DMS53 (cell line): ENCODE measurements around the gene SMG7.

Experiments used
- DNase-seq: peaks from one replicate; lab custom pipeline; 2025; lab: John Stamatoyannopoulos, UW

Gene SMG7

DNA sequence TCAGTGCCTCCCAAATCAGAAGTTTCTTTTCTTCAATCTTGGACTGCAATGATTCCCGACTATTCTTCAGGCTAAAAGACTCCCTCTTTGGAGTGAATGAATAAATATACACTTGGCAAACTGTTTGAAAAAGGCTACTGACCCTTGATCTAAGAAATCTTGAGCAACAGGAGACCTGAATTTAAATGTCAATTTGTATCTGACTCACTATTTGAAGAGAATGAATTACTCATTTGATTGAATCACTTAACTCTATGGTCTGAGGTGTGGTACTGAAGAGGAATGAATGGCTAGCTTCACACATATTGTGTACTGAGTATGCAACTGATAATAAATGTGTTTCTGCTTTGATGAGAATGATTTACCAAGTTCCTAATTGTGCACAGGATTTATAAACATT lies 4.6 kb upstream of the SMG7 start:
- peak; percentile 36 for DNase-seq

DNA sequence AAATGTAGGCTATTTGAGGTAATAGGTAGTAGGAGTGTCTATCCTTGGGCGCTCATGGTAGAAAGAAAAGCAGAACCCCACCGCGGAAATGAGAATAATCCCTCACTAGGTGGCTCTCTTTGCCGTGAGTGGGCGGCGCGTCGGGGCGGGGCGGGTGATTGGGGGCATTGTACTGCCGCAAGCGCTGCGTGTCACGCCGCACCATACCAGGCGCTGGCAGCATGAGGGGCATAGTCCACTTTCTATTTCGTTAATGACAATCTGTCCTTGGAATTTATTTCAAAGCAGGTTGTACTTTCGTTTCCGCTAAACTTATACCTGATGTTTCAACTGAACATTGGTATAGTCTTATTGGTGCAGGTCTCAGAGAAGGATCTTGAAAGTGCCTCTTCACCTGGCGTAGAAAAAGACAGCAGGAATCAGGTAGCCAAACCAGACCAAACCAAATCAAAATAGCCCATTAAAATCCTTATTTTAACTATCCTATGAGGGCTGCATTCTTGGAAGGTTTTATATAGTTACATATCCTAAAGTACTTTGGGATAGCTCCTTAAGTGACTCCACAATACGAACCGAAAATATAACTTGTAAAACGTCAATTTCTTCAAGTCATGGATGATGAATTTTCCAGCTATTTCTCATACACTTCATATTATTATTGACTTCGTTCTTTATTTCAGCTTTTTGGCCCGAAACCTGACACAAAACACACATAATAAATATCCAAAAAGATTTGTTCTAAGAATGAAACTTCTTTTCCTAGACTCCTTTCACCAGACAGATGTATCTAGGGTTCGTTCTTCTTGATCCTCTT lies 1.9 kb upstream of the SMG7 start:
- peak; percentile 95 for DNase-seq

DNA sequence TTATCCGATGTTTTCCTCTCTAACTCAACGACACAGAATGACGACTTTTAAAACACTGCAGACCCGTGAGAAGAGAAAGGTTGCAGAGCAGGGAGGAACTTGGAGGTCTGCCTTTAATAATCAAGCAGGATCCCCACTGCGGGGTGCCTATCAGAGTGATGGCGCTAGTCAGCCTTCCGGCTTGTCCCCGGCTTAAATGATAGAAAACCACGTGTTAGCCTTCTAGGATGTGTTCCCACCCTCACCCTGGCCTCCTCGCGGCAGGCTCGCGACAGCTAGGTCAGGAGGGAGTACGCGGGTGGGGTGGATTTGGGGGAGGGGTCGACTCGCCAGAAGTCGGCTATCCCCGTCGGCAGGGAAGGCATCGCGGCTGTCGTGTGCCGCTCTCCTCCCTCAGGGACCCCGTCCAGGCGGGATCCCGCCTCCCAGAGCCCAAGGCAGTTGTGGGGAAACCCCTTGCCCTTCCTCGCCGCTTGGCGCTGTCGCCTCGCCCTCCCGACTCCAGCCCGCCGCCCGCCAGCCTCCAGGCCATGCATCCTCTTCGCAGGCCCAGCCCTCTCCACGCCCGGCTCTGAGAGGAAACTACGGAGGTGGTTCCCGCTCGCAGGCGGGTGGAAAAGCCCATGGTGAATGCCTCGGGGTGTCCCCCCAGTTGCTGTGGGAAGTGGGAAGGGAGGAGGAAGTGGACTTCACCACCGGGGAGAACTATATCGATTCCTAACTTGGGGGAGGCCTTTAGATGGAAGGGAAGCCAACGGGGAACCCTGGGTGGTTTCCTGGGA lies 1.1 kb upstream of the SMG7 start:
- DNase-seq: peak; percentile 93

DNA sequence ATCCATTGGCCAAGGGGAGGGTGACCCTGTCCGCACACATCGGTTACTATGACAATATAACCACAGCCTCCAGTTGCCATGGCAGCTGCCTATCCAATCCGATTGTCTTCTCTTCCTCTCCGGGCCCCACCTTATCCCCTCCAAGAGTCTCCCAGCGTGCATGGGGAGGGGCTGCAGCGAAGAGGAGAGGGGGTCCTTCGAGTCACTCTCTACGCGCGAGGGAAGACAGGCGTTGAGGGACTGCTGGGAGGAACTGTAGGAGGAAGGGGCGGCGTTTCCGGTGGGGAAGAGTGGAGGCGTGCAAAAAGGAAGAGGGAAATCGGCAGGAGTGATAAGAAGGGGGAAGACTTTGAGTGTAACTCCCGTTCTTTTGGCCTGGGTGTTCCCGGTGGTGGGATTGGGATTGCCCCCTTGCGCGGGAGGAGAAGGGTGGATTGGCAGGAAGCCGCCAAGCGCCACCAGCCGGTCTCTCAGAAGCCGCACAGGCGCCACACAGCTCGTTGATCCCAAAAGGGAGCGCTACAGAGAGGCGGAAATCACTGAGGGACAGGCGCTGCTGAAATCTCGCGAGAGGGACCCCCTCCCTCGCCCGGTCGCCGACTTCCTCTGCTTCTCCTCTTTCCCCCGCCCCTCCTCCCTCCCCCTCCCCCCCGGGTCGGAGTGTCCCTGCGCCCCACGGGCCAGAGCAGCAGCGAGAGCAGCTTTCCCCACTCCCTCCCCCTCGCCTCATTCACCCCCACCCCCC lies 384 bp upstream of the SMG7 start:
- DNase-seq: peak; percentile 99

DNA sequence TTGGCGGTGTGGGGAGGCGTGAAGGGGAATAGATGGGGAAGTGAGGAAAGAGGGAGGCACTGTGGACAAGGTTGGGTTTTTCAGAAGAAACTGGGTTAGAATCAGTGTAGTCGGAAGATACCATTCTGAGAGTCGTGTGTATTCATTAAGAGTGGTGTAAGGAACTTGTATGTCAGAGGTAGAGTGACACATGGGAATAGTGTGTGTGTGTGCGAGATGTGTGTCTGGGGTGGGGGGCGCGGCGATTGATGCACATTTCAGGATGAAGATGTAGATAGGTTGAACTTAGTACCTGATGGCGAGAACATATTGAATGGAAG lies 878 bp downstream of the SMG7 start:
- no peak for DNase-seq

DNA sequence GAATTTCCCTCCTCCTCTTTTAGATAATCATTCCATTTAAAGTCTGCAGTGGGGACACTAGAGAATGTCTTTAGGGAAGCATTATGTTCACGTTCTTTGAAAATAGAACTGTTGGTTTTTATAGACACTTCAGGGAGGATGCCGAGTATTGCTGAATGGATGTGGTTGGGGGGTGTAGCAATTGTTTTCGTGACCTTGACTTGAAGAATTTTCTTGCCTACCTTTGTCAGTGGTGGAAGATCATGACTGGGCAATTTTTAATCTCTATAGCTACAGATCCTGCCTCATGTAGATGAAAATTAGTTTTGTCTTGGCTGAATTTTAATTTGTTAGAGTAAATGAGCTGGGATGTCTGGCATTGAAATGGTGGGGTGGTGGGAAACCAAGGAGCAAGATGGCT lies 3.8 kb downstream of the SMG7 start:
- no peak for DNase-seq

DNA sequence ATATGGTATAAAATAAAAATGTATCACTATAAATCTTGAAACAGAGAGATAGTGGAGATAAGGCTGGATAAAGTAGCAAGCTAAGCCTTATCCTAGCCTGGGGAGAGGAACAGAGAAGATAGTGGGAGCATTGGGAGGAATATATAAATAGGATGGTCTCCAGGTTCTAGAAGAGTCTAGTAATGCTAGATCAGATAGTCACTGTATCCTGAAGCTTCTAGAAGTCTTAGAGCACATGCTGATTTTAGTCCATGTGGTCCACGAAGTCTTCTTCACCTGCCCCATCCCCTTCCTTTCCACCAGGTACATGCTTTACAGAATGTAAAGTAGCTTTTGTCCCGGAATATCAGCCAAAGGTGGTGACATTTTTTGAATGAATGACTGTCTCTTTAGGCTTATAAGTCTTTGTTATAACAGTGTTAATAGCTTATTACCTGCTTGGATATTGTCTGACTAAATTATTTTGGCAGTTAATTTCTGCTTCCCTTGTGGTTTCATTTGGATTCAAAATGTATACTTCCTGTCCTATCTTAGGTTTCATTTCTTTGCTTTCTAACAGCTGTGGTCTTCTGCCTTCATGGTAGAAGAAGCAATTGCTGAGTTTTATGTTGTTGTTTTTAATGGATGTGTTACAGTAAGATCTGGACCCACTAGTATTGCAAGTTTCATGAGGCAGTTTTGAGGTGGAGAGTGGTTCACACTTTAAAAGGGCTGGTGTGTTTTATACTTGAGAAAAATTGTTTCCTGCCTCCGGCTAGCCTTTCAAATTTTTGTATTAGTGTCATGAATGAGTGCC lies 5.9 kb downstream of the SMG7 start:
- no peak for DNase-seq

DNA sequence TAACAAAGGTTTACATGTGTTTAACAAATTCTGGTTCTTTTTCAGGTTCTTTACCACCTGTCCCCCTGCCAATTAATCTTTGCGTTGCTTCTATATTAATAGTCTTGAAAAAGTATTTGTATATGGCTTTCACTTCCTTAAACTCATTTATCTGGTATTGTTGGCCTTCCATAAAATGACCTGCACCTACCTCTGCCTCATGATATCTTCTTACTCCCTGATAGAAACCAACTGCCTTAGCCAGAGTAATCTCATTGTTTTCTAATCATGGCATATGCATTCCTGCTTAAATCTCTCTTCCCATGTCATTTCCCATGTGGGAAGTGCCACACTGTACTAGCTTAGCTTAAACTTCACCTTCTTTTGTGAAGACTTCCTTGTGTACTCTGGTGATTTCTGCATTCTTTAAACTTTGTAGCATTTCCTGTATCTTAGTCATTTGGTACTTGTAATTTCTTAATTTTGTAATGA lies 8.7 kb downstream of the SMG7 start:
- DNase-seq: no peak

DNA sequence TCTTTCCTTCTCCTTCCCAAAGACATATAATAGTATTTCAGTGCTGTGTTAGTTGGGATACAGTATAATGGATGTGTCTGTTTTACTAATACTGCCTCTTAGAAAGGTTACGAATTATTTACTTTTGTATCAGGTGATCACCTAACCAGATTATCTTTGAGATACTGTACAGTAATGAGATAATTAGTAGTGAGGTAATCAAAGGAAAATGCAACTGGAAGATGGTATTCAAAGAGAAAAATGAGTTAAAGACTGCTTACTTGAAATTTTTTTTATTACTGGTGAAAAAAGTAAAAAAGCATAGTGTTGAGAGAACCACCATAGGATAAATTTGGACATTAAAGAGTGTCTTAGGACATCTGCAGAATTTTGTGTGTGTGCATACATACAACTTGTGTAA lies 10.9 kb downstream of the SMG7 start:
- DNase-seq: no peak

DNA sequence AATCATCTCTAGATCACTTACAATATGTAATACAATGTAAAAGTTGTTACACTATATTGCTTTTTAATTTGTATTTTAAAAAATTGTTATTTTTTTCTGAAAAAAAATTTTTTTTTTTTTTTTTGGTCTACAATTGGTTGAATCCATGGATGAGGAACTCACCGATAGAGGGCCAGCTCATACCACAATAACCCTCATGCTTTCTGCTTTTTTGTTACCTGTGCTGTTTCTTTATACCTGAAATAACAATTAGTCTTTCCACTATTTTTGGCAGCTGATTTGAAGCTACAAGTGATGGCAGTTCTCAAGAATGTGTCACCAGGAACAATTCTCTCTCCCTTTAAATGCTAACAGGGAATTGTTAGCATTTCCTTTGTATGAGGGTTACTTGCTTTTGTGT lies 12.0 kb downstream of the SMG7 start:
- no peak for DNase-seq

DNA sequence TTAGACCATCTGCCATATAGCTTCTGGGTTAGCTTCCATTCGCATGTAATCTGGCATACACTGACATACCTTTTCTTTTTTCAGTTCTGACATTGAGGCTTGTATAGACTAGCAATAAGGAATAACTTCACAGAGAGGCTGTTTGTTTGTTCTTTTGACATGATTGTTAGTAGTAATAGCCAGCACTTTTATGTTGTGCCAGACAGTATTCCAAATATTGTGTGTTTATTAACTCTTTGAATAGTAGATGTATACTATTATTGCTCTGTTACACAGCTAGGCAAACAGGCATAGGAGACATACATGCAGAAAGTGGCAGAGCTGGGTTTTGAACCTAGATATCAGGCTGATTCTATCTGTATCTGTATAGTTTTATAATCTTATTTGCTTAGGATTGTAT lies 12.6 kb downstream of the SMG7 start:
- DNase-seq: no peak

DNA sequence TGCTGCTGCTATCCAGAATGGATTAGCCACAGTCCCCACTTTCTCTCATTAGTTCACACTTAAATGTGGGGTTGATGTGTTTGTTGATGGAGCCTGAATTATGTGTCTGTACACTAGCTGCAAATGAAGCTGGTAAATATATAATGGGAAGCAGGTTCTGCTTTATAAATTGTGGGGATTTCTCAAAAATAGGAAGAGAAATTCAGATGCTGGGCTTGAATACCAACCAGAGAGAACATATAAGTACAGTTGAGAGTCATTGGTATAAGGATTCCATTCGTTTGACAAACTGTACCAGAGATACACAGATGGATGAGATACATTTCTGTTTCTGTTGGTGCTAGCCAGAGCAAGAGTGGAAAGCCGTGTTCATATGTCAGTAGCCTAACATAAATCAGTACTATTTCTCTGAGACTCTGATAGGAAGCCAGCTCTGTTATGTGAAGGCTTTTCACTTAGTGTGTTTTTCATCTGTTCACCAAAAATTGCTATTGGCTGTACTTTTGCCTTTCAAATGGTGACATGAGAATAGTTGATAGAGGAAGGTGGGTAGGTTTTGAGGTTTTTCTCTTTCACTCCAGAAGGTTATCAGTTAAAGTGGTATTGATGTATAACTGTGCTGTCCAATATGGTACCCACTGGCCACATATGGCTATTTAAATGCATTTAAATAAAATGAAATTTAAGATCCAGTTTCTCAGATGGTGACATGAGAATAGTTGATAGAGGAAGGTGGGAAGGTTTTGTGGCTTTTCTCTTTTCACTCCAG lies 15.6 kb downstream of the SMG7 start:
- DNase-seq: no peak

DNA sequence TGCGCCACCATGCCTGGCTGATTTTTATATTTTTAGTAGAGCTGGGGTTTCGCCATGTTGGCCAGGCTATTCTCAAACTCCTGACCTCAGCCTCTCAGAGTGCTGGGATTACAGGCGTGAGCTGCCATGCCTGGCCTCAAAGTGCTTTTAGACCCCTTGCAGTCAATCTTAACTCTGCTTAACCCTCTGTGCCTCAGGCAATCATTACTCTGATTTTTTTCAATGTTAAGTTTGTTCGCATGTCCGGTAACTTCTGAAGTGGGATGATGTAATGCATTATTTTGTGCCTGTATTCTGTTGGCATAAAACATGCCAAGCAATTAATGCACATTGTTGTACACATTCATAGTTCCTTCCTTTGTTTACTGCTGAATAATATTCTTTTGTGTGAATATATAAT lies 18.6 kb downstream of the SMG7 start:
- no peak for DNase-seq

DNA sequence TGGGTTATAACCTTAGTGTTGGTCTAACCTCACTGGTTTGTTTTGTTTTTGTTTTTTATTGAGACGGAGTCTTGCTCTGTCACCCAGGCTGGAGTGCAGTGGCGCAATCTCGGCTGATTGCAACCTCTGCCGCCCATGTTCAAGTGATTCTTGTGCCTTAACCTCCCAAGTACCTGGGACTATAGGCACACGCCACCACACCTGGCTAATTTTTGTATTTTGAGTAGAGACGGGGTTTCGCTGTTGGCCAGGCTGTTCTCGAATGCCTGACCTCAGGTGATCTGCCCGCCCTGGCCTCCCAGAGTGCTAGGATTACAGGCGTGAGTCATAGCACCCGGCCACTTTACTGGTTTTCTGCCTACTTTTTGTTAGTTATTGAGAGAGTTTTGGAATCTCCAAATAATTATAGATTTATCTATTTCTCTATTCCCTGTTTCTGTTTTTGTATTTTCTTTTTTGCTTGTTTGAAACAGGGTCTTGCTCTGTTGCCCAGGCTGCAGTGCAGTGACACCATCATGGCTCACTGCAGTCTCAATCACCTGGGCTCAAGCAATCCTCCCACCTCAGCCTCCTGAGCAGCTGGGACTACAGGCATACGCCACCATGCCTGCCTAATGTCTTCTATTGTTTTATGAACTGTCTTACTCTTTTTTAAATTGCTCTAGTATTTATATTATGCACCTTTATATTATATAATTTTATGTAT lies 21.4 kb downstream of the SMG7 start:
- peak; percentile 8 for DNase-seq

DNA sequence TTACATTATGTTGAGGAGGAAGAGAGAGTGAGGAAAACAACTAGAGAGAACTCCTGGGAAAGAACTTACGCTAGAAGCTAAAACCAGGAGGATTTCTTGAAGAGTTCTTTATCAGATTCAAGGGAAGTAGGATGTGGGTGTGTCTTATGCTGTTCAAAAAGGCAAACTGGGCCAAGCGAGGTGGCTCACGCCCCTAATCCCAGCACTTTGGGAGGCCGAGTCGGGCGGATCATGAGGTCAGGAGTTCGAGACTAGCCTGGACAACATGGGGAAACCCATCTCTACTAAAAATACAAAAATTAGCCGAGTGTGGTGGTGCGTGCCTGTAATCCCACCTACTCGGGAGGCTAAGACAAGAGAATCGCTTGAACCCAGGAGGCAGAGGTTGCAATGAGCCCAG lies 23.1 kb downstream of the SMG7 start:
- DNase-seq: no peak

DNA sequence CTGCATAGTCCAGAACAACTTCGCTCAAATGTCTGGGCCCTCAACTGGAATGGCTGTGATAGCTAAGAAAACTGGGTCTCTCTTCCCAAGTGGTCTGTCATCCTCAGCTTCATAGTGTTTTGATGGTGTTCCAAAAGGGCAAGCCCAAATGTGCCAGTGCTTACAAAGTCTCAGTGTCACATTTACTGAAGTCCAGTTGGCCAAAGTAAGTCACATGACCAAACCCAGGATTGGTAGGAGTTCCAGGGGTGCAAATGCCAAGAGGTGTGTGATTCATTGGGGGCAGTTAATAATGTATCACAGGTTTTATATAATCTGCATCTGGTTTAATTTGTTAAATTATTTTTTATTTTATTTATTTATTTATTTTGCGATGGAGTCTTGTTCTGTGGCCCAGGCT lies 24.9 kb downstream of the SMG7 start:
- DNase-seq: no peak

DNA sequence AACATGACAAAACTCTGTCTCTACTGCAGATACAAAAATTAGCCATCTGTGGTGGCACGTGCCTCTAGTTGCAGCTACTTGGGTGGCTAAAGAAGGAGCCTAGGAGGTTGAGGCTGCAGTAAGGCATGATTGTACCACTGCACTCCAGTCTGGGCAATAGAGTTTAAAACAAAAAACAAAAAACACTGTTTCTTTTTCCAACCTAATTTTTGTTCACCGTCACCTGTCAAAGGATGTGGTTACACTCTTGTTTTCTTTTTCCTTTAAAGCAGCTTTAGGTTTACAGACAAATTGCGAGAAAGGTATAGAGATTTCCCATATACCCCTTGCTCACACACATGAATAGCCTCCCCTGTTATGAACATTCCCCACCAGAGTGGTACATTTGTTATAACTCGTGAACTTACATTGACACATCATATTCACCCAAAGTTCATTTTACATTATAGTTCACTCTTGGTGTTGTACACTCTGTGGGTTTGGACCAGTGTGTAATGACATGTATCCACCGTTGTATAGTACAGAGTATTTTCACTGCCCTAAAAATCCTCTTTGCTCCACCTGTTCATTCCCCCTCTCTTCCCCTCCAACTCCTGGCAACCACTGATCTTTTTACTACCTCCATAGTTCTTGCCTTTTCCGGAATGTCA lies 26.2 kb downstream of the SMG7 start:
- no peak for DNase-seq

DNA sequence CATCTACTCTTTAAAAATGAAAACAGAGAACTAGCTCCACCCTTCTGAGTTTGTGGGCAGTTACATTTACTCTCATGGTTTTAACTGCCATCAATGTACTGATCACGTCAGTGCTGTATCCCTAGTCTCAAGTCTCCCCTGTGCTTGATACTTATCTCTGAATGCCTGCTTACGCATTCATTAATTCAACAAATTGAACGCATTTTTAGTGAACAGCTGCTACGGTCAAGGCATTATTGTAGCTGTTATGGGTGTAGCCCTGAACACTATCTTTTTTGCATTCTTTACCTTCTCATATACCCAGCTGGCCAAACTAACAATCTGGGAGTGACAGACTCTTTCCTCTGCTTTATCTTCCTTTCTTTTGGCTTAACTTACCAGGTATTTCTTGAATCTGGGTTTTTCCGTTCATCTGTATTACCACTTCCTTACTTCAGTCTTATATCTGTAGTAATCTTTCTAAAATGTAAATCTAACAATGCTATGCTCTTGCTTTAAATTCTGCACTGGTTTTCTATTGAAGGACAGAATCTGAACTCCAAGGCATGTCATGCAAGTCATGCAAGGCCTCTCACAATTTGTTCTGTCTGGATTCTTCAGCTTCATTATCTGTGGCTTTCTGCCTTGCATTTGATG lies 33.3 kb downstream of the SMG7 start:
- DNase-seq: no peak

DNA sequence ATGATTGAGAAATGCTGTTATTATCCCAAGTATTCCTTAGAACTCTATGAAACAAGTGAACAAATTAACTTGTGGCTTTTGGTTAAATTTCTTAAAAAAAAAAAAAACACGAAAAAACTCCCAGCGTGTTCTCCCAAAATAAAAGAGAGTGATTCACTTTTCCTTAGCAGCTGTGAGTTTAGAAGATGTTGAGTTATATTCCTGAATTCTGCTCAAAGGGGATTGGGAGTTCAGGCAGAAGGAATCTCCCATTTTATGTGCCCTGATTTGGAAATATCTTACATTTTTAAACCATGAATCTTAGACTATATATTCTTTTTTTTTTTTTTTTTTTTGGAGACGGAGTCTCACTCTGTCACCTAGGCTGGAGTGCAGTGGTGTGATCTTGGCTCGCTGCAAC lies 34.3 kb downstream of the SMG7 start:
- DNase-seq: no peak

DNA sequence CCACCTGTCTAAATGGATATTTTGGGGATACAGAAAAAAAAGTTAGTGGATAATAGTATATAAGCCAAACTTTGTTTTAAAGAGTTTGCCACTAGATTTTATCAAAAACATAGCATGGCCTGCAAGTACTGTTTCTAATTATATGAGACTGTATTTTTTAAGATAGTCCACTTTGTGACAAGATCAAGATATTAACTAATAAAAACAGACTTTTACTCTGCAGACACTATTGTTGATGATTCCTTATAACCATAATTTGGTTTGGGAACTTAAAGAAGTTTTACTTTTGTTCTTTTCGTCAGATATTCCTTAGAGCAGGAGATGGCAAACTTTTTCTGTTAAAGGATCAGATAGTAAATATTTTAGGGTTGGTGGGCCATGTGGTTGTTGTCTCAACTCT lies 36.4 kb downstream of the SMG7 start:
- no peak for DNase-seq
